ENCODE measurements around the gene AGPAT4. TPM values are rescaled to one million over a fixed set of nuclear protein-coding genes. Genes with fewer than 3 reads are reported as not detected.

The AGPAT4 gene
- total RNA-seq, 1 experiment from 2014 or later: 9.2 TPM

- BruUV-seq (replicated peaks): no TSS peak
- TF ChIP-seq CTCF (IDR thresholded peaks at IDR 0.05; ENCODE audit: insufficient read depth in 1 of 2, low read depth in 1 of 2, low read length in 1 of 2, severe bottlenecking in 1 of 2, unreplicated experiment in 1 of 2): no peak
- H3K36me3 ChIP-seq (ENCODE audit: control insufficient read depth, insufficient read depth, low read length): no peaks in the 10 kb centered on the region
- H3K4me1 ChIP-seq: no peaks in the 10 kb centered on the region
- no peaks in the 10 kb centered on the region for H3K36me3 Mint-ChIP-seq (ENCODE audit: insufficient read depth, unreplicated experiment)
- no peaks in the 10 kb centered on the region for H3K27me3 Mint-ChIP-seq (ENCODE audit: insufficient read depth, unreplicated experiment)
- no peak overlapping the region for H3K4me3 ChIP-seq (ENCODE audit: low read depth, low read length)
- H3K27me3 ChIP-seq (replicated peaks; ENCODE audit: control insufficient read depth, insufficient read depth, low read length): no peaks in the 10 kb centered on the region
- H3K9me3 ChIP-seq: no peaks in the 10 kb centered on the region
- intact Hi-C loops (cut with micrococcal nuclease; ENCODE audit: unreplicated experiment): no loop called here
- DNase-seq: no peak
- H3K4me1 Mint-ChIP-seq (ENCODE audit: low read depth, unreplicated experiment): no peaks in the 10 kb centered on the region
- POLR2A ChIA-PET: no interaction called here
- H3K9me3 Mint-ChIP-seq (ENCODE audit: unreplicated experiment): no peaks in the 10 kb centered on the region
- no peak overlapping the region for H3K27ac Mint-ChIP-seq (ENCODE audit: unreplicated experiment)
- CTCF ChIA-PET: no interaction called here
- H3K4me3 Mint-ChIP-seq (ENCODE audit: unreplicated experiment): no peak overlapping the region
Measured at GRCh38 chr6:161264181-161264580, 9.7 kb downstream of the AGPAT4 start.

DNA sequence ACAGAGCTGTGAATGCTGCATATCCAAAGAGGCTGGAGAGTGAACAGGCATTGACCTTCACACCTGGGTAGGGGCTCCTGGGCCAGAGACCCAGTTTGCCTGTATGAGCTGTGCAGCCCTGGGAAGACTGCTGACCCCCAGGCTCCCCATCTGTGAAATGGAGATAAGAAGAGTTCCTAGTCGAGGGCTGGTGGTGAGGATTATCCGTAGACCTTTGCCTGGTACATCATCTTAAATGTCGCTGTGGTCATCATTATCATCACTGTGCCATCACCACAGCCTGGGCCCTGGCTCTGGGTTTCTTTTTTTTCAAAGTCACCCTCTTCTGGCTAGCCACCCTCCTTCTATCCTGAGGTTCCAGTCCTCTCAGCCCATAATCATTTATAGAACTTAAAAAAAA, 12.0 kb downstream of the AGPAT4 start:
- Mint-ChIP-seq H3K4me1 (ENCODE audit: low read depth, unreplicated experiment) (no peaks in the 10 kb centered on the region), H3K4me3 (ENCODE audit: unreplicated experiment) (no peak overlapping the region), H3K27ac (ENCODE audit: unreplicated experiment) (no peak overlapping the region), H3K9me3 (ENCODE audit: unreplicated experiment) (no peaks in the 10 kb centered on the region), H3K27me3 (ENCODE audit: insufficient read depth, unreplicated experiment) (no peaks in the 10 kb centered on the region), H3K36me3 (ENCODE audit: insufficient read depth, unreplicated experiment) (no peaks in the 10 kb centered on the region)
- ChIA-PET CTCF (no interaction called here), POLR2A (interaction anchor here (0.7 kb wide), 1 partner anchor 1957 kb away, joined by 4 read pairs; no protein-coding TSS in a partner anchor)
- H3K36me3 ChIP-seq (ENCODE audit: control insufficient read depth, insufficient read depth, low read length): no peaks in the 10 kb centered on the region
- H3K4me3 ChIP-seq (ENCODE audit: low read depth, low read length): no peak overlapping the region
- H3K4me1 ChIP-seq: no peaks in the 10 kb centered on the region
- H3K9me3 ChIP-seq: no peaks in the 10 kb centered on the region
- DNase-seq: no peak
- no TSS peak for BruUV-seq (replicated peaks)
- intact Hi-C loops (cut with micrococcal nuclease; ENCODE audit: unreplicated experiment): no loop called here
- H3K27me3 ChIP-seq (replicated peaks; ENCODE audit: control insufficient read depth, insufficient read depth, low read length): no peaks in the 10 kb centered on the region
- no peak for TF ChIP-seq CTCF (IDR thresholded peaks at IDR 0.05; ENCODE audit: insufficient read depth in 1 of 2, low read depth in 1 of 2, low read length in 1 of 2, severe bottlenecking in 1 of 2, unreplicated experiment in 1 of 2)

DNA sequence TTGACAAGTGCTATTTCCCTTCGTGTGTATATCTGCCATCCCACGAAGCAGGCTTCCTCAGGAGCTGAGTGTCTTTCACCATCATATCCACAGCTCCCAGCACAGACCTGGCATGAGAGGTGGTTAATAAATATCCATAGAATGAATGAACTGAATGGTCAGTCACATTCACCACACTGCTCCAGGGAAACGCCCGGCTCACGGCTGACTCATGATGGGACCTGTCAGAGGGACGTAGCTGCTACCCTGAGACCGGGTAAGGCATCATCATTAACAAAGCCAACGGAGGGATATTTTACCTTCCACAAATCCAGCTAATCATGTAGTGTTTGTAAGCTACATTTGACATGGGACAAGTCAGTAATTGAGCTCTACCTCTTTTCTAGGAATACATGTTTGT, 12.5 kb downstream of the AGPAT4 start:
- no peaks in the 10 kb centered on the region for H3K4me1 ChIP-seq
- no peak for DNase-seq
- no peaks in the 10 kb centered on the region for H3K4me1 Mint-ChIP-seq (ENCODE audit: low read depth, unreplicated experiment)
- no peak for TF ChIP-seq CTCF (IDR thresholded peaks at IDR 0.05; ENCODE audit: insufficient read depth in 1 of 2, low read depth in 1 of 2, low read length in 1 of 2, severe bottlenecking in 1 of 2, unreplicated experiment in 1 of 2)
- intact Hi-C loops (cut with micrococcal nuclease; ENCODE audit: unreplicated experiment): no loop called here
- H3K9me3 ChIP-seq: no peaks in the 10 kb centered on the region
- no peak overlapping the region for H3K27ac Mint-ChIP-seq (ENCODE audit: unreplicated experiment)
- BruUV-seq (replicated peaks): no TSS peak
- no peak overlapping the region for H3K4me3 Mint-ChIP-seq (ENCODE audit: unreplicated experiment)
- no peaks in the 10 kb centered on the region for H3K27me3 Mint-ChIP-seq (ENCODE audit: insufficient read depth, unreplicated experiment)
- no peaks in the 10 kb centered on the region for H3K36me3 ChIP-seq (ENCODE audit: control insufficient read depth, insufficient read depth, low read length)
- no peaks in the 10 kb centered on the region for H3K36me3 Mint-ChIP-seq (ENCODE audit: insufficient read depth, unreplicated experiment)
- no peaks in the 10 kb centered on the region for H3K27me3 ChIP-seq (replicated peaks; ENCODE audit: control insufficient read depth, insufficient read depth, low read length)
- CTCF ChIA-PET: no interaction called here
- H3K9me3 Mint-ChIP-seq (ENCODE audit: unreplicated experiment): no peaks in the 10 kb centered on the region
- H3K4me3 ChIP-seq (ENCODE audit: low read depth, low read length): no peak overlapping the region
- POLR2A ChIA-PET: no interaction called here
